Stimulated activated CD8-positive, alpha-beta memory T cell treated with anti-CD3 and anti-CD28 coated beads, Interleukin-7, amount 100 ng/mL, for 24 hours (primary cell): ENCODE measurements around the gene AOPEP.
A peak's percentile ranks its signal among the peaks of the same experiment; 100 is the strongest.
"Not testable (repeated sequence)": the region's sequence is repeated elsewhere in the genome, so short reads cannot be mapped to it uniquely, and the experiment has no call there.

Source experiments
- DNase-seq: peaks from one replicate; pipeline ENCODE4 v3.0.0-alpha.2; 2020; ENCODE audit warnings: low read depth

Gene AOPEP

GRCh38 chr9:94847486-94847885 is 121.0 kb downstream of the AOPEP start:
- DNase-seq = no peak

- not testable (repeated sequence) for DNase-seq
Observed at GRCh38 chr9:94848791-94849190, 122.3 kb downstream of the AOPEP start.

GRCh38 chr9:94850540-94851434 is 124.3 kb downstream of the AOPEP start:
- DNase-seq = no peak

- DNase-seq = no peak
Observed at GRCh38 chr9:94851467-94851866, 125.0 kb downstream of the AOPEP start.

GRCh38 chr9:94851892-94852291 is 125.4 kb downstream of the AOPEP start:
- no peak for DNase-seq

GRCh38 chr9:94852373-94852772 is 125.9 kb downstream of the AOPEP start:
- no peak for DNase-seq

- no peak for DNase-seq
Observed at GRCh38 chr9:94853887-94854286, 127.4 kb downstream of the AOPEP start.

- no peak for DNase-seq
Observed at GRCh38 chr9:94855903-94856302, 129.4 kb downstream of the AOPEP start.

- DNase-seq = no peak
Observed at GRCh38 chr9:94857791-94858190, 131.3 kb downstream of the AOPEP start.

- no peak for DNase-seq
Observed at GRCh38 chr9:94859226-94859625, 132.7 kb downstream of the AOPEP start.

GRCh38 chr9:94859891-94860290 is 133.4 kb downstream of the AOPEP start:
- no peak for DNase-seq

GRCh38 chr9:94860678-94861588 is 134.4 kb downstream of the AOPEP start:
- peak; percentile 19 for DNase-seq

- DNase-seq = no peak
Observed at GRCh38 chr9:94861589-94862272, 135.2 kb downstream of the AOPEP start.

- DNase-seq = no peak
Observed at GRCh38 chr9:94864196-94864595, 137.7 kb downstream of the AOPEP start.

- DNase-seq = no peak
Observed at GRCh38 chr9:94864862-94865509, 138.5 kb downstream of the AOPEP start.

GRCh38 chr9:94865582-94866452 is 139.3 kb downstream of the AOPEP start:
- no peak for DNase-seq

- no peak for DNase-seq
Observed at GRCh38 chr9:94866770-94867169, 140.3 kb downstream of the AOPEP start.

- no peak for DNase-seq
Observed at GRCh38 chr9:94867281-94867841, 140.9 kb downstream of the AOPEP start.

GRCh38 chr9:94867842-94868312 is 141.4 kb downstream of the AOPEP start:
- no peak for DNase-seq

GRCh38 chr9:94868464-94868863 is 142.0 kb downstream of the AOPEP start:
- DNase-seq = no peak
